HUES48 (cell line): ENCODE measurements around the gene DYSF.

Source experiments
- H3K27ac ChIP-seq: one replicate; pipeline ENCODE4 v1.7.0; 2013; ENCODE audit warnings: low read depth, low read length, inconsistent platforms
- H3K27me3 ChIP-seq: 2 replicates; pipeline ENCODE4 v1.6.1; 2013; ENCODE audit warnings: mild to moderate bottlenecking, low read length; ENCODE audit not compliant: control insufficient read depth, insufficient read depth
- H3K36me3 ChIP-seq: 2 replicates; pipeline ENCODE4 v1.6.1; 2013; ENCODE audit warnings: low read length; ENCODE audit not compliant: control insufficient read depth, insufficient read depth
- H3K4me1 ChIP-seq: 2 replicates; pipeline ENCODE4 v1.6.1; 2013; ENCODE audit warnings: mild to moderate bottlenecking, low read length; ENCODE audit not compliant: control insufficient read depth, insufficient read depth
- H3K4me3 ChIP-seq: 2 replicates; pipeline ENCODE4 v1.5.1; 2013; ENCODE audit warnings: mild to moderate bottlenecking, low read depth, low read length
- H3K9ac ChIP-seq: 2 replicates; pipeline ENCODE4 v1.6.1; 2013; ENCODE audit warnings: mild to moderate bottlenecking, low read depth, low read length, moderate library complexity
- H3K9me3 ChIP-seq: 2 replicates; pipeline ENCODE4 v1.6.1; 2013; ENCODE audit warnings: low read length; ENCODE audit not compliant: control insufficient read depth, insufficient read depth

Gene DYSF

GRCh38 chr2:71700041-71700657, 246.8 kb downstream of the DYSF start:
- no peaks in the 10 kb centered on the region for H3K9me3 ChIP-seq
- no peaks in the 10 kb centered on the region for H3K27me3 ChIP-seq
- H3K4me1 ChIP-seq, result no peaks in the 10 kb centered on the region
- no peaks in the 10 kb centered on the region for H3K36me3 ChIP-seq
- no peak overlapping the region for H3K4me3 ChIP-seq
- no peak overlapping the region for H3K27ac ChIP-seq
- no peak overlapping the region for H3K9ac ChIP-seq

GRCh38 chr2:71700658-71701397, 247.5 kb downstream of the DYSF start:
- Histone ChIP-seq H3K4me1 (no peaks in the 10 kb centered on the region), H3K27me3 (no peaks in the 10 kb centered on the region), H3K4me3 (no peak overlapping the region), H3K27ac (no peak overlapping the region), H3K9ac (no peak overlapping the region), H3K36me3 (no peaks in the 10 kb centered on the region), H3K9me3 (no peaks in the 10 kb centered on the region)

- H3K36me3 ChIP-seq, result no peaks in the 10 kb centered on the region
- H3K27me3 ChIP-seq, result no peaks in the 10 kb centered on the region
- no peak overlapping the region for H3K4me3 ChIP-seq
- no peak overlapping the region for H3K9ac ChIP-seq
- no peak overlapping the region for H3K27ac ChIP-seq
- no peaks in the 10 kb centered on the region for H3K9me3 ChIP-seq
- no peaks in the 10 kb centered on the region for H3K4me1 ChIP-seq
Measured at GRCh38 chr2:71702071-71702970, 249.0 kb downstream of the DYSF start.

GRCh38 chr2:71702971-71703898, 249.9 kb downstream of the DYSF start:
- H3K9ac ChIP-seq, result no peak overlapping the region
- H3K4me3 ChIP-seq, result no peak overlapping the region
- H3K9me3 ChIP-seq, result no peaks in the 10 kb centered on the region
- no peaks in the 10 kb centered on the region for H3K4me1 ChIP-seq
- H3K27ac ChIP-seq, result no peak overlapping the region
- H3K27me3 ChIP-seq, result no peaks in the 10 kb centered on the region
- H3K36me3 ChIP-seq, result no peaks in the 10 kb centered on the region

- no peak overlapping the region for H3K9ac ChIP-seq
- no peak overlapping the region for H3K4me3 ChIP-seq
- no peaks in the 10 kb centered on the region for H3K27me3 ChIP-seq
- no peaks in the 10 kb centered on the region for H3K9me3 ChIP-seq
- H3K27ac ChIP-seq, result no peak overlapping the region
- no peaks in the 10 kb centered on the region for H3K36me3 ChIP-seq
- no peaks in the 10 kb centered on the region for H3K4me1 ChIP-seq
Measured at GRCh38 chr2:71704131-71704561, 250.8 kb downstream of the DYSF start.

- no peaks in the 10 kb centered on the region for H3K4me1 ChIP-seq
- H3K9me3 ChIP-seq, result no peaks in the 10 kb centered on the region
- H3K36me3 ChIP-seq, result no peaks in the 10 kb centered on the region
- no peak overlapping the region for H3K4me3 ChIP-seq
- H3K9ac ChIP-seq, result no peak overlapping the region
- no peak overlapping the region for H3K27ac ChIP-seq
- no peaks in the 10 kb centered on the region for H3K27me3 ChIP-seq
Measured at GRCh38 chr2:71704688-71705087, 251.3 kb downstream of the DYSF start.

DNA sequence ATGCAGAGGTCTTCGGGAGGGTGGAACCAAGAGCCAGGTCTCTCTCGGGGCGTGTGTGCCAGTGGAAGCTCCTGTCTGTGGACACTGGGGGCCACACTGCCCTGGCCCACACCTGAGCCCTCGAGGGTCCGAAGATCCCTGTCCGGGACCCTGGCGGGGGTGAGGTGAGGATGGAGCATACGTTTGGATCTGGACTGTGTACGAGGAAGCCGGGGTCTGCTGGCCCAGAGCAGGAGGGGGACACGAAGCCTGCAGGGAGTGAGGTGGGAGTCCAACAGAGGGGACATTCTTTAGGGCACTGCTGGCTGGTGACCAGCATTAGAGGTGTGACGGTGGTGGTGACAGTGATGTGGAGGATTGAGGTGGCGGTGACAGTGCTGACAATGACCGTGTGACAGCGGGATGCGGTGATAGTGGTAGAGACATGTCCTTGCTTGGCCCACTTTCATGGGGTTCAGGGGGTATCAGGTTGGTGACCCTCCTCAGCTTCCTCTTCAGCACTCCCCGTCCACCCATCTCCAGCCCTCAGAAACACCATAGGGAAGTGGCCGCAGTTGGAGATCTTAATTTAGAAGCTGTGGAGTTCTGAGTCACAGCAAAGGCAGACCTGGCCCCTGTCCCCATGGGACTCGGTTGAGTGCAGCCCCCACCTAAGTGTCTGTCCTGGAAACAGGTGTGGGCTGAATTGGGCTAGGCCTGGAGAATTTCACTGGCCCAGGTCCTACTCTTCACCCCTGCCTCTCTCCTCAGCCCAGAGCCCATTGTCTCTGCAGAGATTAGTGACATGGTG, 252.0 kb downstream of the DYSF start:
- Histone ChIP-seq H3K4me1 (no peaks in the 10 kb centered on the region), H3K36me3 (no peaks in the 10 kb centered on the region), H3K9ac (no peak overlapping the region), H3K27ac (no peak overlapping the region), H3K9me3 (no peaks in the 10 kb centered on the region), H3K4me3 (no peak overlapping the region), H3K27me3 (no peaks in the 10 kb centered on the region)

GRCh38 chr2:71706121-71706520, 252.8 kb downstream of the DYSF start:
- no peak overlapping the region for H3K4me3 ChIP-seq
- no peaks in the 10 kb centered on the region for H3K9me3 ChIP-seq
- no peaks in the 10 kb centered on the region for H3K27me3 ChIP-seq
- H3K9ac ChIP-seq, result no peak overlapping the region
- H3K27ac ChIP-seq, result no peak overlapping the region
- no peaks in the 10 kb centered on the region for H3K4me1 ChIP-seq
- no peaks in the 10 kb centered on the region for H3K36me3 ChIP-seq

DNA sequence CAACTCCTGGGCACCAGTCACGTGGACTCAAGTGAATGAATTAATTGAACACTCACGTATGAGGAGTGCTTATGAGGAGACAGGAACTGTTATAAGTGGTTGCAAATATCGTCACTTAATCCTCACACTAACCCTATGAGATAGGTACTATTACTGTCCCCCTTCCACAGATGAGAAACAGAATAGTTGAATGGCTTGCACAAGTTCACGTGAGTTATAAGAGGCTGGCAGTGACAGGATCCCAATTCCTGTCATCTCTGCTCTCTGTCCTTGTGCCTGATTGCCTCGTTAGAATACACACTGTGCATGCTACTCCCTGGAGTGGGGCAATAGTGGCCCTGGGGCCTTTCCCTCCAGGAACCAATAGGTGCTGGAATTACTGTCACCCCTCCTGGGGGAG, 253.5 kb downstream of the DYSF start:
- Histone ChIP-seq H3K9me3 (no peaks in the 10 kb centered on the region), H3K27me3 (no peaks in the 10 kb centered on the region), H3K9ac (no peak overlapping the region), H3K27ac (no peak overlapping the region), H3K4me1 (no peaks in the 10 kb centered on the region), H3K36me3 (no peaks in the 10 kb centered on the region), H3K4me3 (no peak overlapping the region)
